Psoas muscle (tissue), 8 donors: ENCODE results near the gene OXTR. TPM values are rescaled to one million over a fixed set of nuclear protein-coding genes. Genes with fewer than 3 reads are reported as not detected.

ENCODE experiments used
- ATAC-seq, 4 donors: fragments of 200-7000 bp; cut with Tn5 transposase; one replicate each; pipeline ENCODE4 v1.9.1; 2020; ENCODE audit warnings: moderate library complexity in 3 of 4, mild to moderate bottlenecking in 2 of 4
- DNase-seq, 2 donors: peaks; one replicate each; pipeline ENCODE4 v3.0.0-alpha.2; 2020
- H3K27ac ChIP-seq: fragments of 200-600 bp; one replicate; pipeline ENCODE4 v1.8.0; 2022
- H3K27me3 ChIP-seq, 3 donors: fragments of 200-600 bp in 1 of 3; one replicate each; pipeline versions ENCODE4 v1.6.1 to v1.8.0; 2013 to 2022; ENCODE audit warnings: low read length in 2 of 3, mild to moderate bottlenecking in 2 of 3, moderate library complexity in 1 of 3; ENCODE audit not compliant: insufficient read depth in 3 of 3
- H3K36me3 ChIP-seq, 2 donors: fragments of 200-600 bp in 1 of 2; one replicate each; pipeline versions ENCODE4 v1.6.1 to v1.8.0; 2013 to 2022; ENCODE audit warnings: low read depth in 1 of 2, mild to moderate bottlenecking in 1 of 2, moderate library complexity in 1 of 2; ENCODE audit not compliant: insufficient read depth in 1 of 2
- H3K4me1 ChIP-seq: fragments of 200-600 bp; one replicate; pipeline ENCODE4 v1.8.0; 2022
- H3K4me3 ChIP-seq: fragments of 200-600 bp; one replicate; pipeline ENCODE4 v1.8.0; 2022; ENCODE audit warnings: mild to moderate bottlenecking
- H3K9me3 ChIP-seq: fragments of 200-600 bp; one replicate; pipeline ENCODE4 v1.8.0; 2022
- CTCF ChIP-seq: fragments of 200-600 bp; IDR thresholded peaks from one replicate; pipeline ENCODE4 v1.8.0; 2022; ENCODE audit warnings: antibody characterized with exemption
- WGBS, 3 donors: extraction: QIAGEN DNeasy Blood & Tissue Kit; methylation state at CpG; one replicate each; pipeline versions ENCODE4 v1.1.6 to v1.1.7; 2013; 5-methylcytosine and 5-hydroxymethylcytosine counted together
- intact Hi-C, 2 donors: fragments of 100-400 bp; cut with DNase I; formaldehyde crosslinking; loops; one replicate each; pipeline versions ENCODE4 v1.11.0 to v1.14.2; 2022
- polyA plus RNA-seq, 3 donors: library from polyadenylated mRNA; stranded (reverse); fragments of 200-250 nt; gene quantifications; one replicate each; pipeline ENCODE4 v1.2.3, GENCODE V29; 2013
- total RNA-seq, 4 donors: library from RNA; stranded (reverse); fragmentation: NEBNext Ultra II Directional in 2 of 4; extraction: Animal tissue kit (Norgen Biotek cat#: 25700) in 2 of 4; gene quantifications; one replicate each; pipeline versions ENCODE4 v1.2.1 to v1.2.4, GENCODE V29; 2021 to 2023
- donor health status: healthy with polysubstance abuse.
- donor health status: DM: no; HTN: no; CAD: no; lungs with moderate emphysema.
- donor health status: Bipolar disorder and iron deficiency.
- donor health status: healthy.
- donor health status: DM: yes; HTN: yes; CAD: no.
- donor health status: DM: no; HTN: no; CAD: no.
- donor health status: DM: no; HTN: no; CAD: no.
- donor health status: DM: yes; HTN: yes; CAD: no.

OXTR gene
- total and polyA plus RNA-seq, 7 donors = 0.09 to 0.38 (median 0.12) TPM; not detected in 2

- no peak overlapping the region for H3K4me3 ChIP-seq
- whole genome bisulfite sequencing, 3 donors = 48 to 52% (median 50%) methylated on average over 9 of the region's 9 CpGs
- peak; percentile 68 to 92 (median 80) for ATAC-seq
- intact Hi-C loops = no loop called here
- no peak for TF ChIP-seq CTCF
- H3K36me3 ChIP-seq = no peaks in the 10 kb centered on the region
- no peak overlapping the region for H3K27ac ChIP-seq
- no peak for DNase-seq
- peaks cover 9% of the 10 kb centered on the region for H3K4me1 ChIP-seq
- H3K27me3 ChIP-seq = no peaks in the 10 kb centered on the region
- no peaks in the 10 kb centered on the region for H3K9me3 ChIP-seq
Observed at GRCh38 chr3:8712045-8712907, 57.1 kb downstream of the OXTR start.

- intact Hi-C loops = no loop called here
- Histone ChIP-seq H3K27me3 (no peaks in the 10 kb centered on the region), H3K4me3 (no peak overlapping the region), H3K36me3 (no peaks in the 10 kb centered on the region), H3K27ac (no peak overlapping the region), H3K4me1 (peaks cover 9% of the 10 kb centered on the region), H3K9me3 (peaks cover 4% of the 10 kb centered on the region)
- no peak for TF ChIP-seq CTCF
- no peak for DNase-seq
- ATAC-seq = no peak
- WGBS, 3 donors = 71 to 80% (median 79%) methylated on average over 8 of the region's 8 CpGs
Observed at GRCh38 chr3:8709801-8710507, 59.5 kb downstream of the OXTR start.

GRCh38 chr3:8709287-8709686 lies 60.1 kb downstream of the OXTR start:
- no peak for DNase-seq
- H3K36me3 ChIP-seq = no peaks in the 10 kb centered on the region
- 66 to 75% (median 73%) methylated on average over 5 of the region's 5 CpGs for WGBS, 3 donors
- no peak for ATAC-seq
- no peak overlapping the region for H3K27ac ChIP-seq
- TF ChIP-seq CTCF = no peak
- intact Hi-C loops = no loop called here
- no peak overlapping the region for H3K4me3 ChIP-seq
- peaks cover 8% of the 10 kb centered on the region for H3K9me3 ChIP-seq
- peaks cover 9% of the 10 kb centered on the region for H3K4me1 ChIP-seq
- no peaks in the 10 kb centered on the region for H3K27me3 ChIP-seq

- ATAC-seq (no peak), DNase-seq (no peak)
- intact Hi-C loops = no loop called here
- H3K4me3 ChIP-seq = no peak overlapping the region
- peaks cover 8% of the 10 kb centered on the region for H3K9me3 ChIP-seq
- no peak for TF ChIP-seq CTCF
- WGBS, 3 donors = 75 to 89% (median 80%) methylated on average over 3 of the region's 3 CpGs
- H3K27ac ChIP-seq = no peak overlapping the region
- H3K36me3 ChIP-seq = no peaks in the 10 kb centered on the region
- no peaks in the 10 kb centered on the region for H3K27me3 ChIP-seq
- no peaks in the 10 kb centered on the region for H3K4me1 ChIP-seq
Observed at GRCh38 chr3:8705575-8705974, 63.8 kb downstream of the OXTR start.
